Fibroblast of lung (primary cell): Measurements from ENCODE around the gene CCDC116. TPM values are rescaled to one million over a fixed set of nuclear protein-coding genes. Genes with fewer than 3 reads are reported as not detected.
"Not testable (repeated sequence)": the region's sequence is repeated elsewhere in the genome, so short reads cannot be mapped to it uniquely, and the experiment has no call there.

Source experiments
- DNase-seq, 2 donors: peaks; one replicate each; pipeline versions ENCODE4 v3.0.0 to v3.0.0-alpha.2; 2010; ENCODE audit warnings: low read depth in 2 of 2
- H2AFZ ChIP-seq: 2 replicates; pipeline ENCODE4 v1.5.1; 2012; ENCODE audit warnings: low read length, control low read depth, inconsistent platforms
- H3K27ac ChIP-seq: 2 replicates; pipeline ENCODE4 v1.5.1; 2011; ENCODE audit warnings: low read length, control low read depth; ENCODE audit not compliant: insufficient read depth
- H3K27me3 ChIP-seq: 2 replicates; pipeline ENCODE4 v1.5.1; 2011; ENCODE audit warnings: mild to moderate bottlenecking, low read length; ENCODE audit not compliant: control insufficient read depth, insufficient read depth
- H3K36me3 ChIP-seq: 2 replicates; pipeline ENCODE4 v1.5.1; 2011; ENCODE audit warnings: low read length; ENCODE audit not compliant: control insufficient read depth, insufficient read depth
- H3K4me1 ChIP-seq: 2 replicates; pipeline ENCODE4 v1.5.1; 2011; ENCODE audit warnings: low read length; ENCODE audit not compliant: control insufficient read depth, insufficient read depth; ENCODE audit errors: extremely low read depth
- H3K4me2 ChIP-seq: 2 replicates; pipeline ENCODE4 v1.5.1; 2011; ENCODE audit warnings: low read length, control low read depth; ENCODE audit not compliant: insufficient read depth; ENCODE audit errors: extremely low read depth
- H3K4me3 ChIP-seq, 4 experiments: fragments of 200-600 bp in 1 of 4; sonication (generic) in 1 of 4; replicated peaks in 1 of 4; 2 replicates each; pipeline ENCODE4 v1.5.1; 2011 to 2016; ENCODE audit warnings: low read length in 4 of 4, low read depth in 3 of 4, mild to moderate bottlenecking in 3 of 4, control low read depth in 2 of 4, inconsistent platforms in 1 of 4, mixed read lengths in 1 of 4; ENCODE audit not compliant: insufficient read depth in 1 of 4; ENCODE audit errors: control extremely low read depth in 1 of 4
- H3K79me2 ChIP-seq: 2 replicates; pipeline ENCODE4 v1.5.1; 2012; ENCODE audit warnings: mild to moderate bottlenecking, low read length, inconsistent platforms; ENCODE audit not compliant: control insufficient read depth, insufficient read depth
- H3K9ac ChIP-seq: 2 replicates; pipeline ENCODE4 v1.5.1; 2011; ENCODE audit warnings: mild to moderate bottlenecking, low read length, control low read depth; ENCODE audit not compliant: insufficient read depth
- H3K9me3 ChIP-seq: 2 replicates; pipeline ENCODE4 v1.5.1; 2012; ENCODE audit warnings: low read depth, low read length; ENCODE audit not compliant: control insufficient read depth, insufficient read depth
- H4K20me1 ChIP-seq: 2 replicates; pipeline ENCODE4 v1.5.1; 2011; ENCODE audit warnings: low read length; ENCODE audit not compliant: control insufficient read depth, insufficient read depth; ENCODE audit errors: extremely low read depth
- EZH2 ChIP-seq: IDR thresholded peaks from 2 replicates; pipeline ENCODE4 v1.5.1; 2012; ENCODE audit warnings: low read length, control low read depth, mild to moderate bottlenecking; ENCODE audit errors: missing control alignments
- polyA plus RNA-seq, 2 donors: library from polyadenylated mRNA; depleted of rRNA in 1 of 2; stranded (reverse) in 1 of 2; unstranded in 1 of 2; fragments of >200 nt; gene quantifications; 2 replicates each; pipeline ENCODE4 v1.2.1, GENCODE V29; 2011 to 2012; ENCODE audit warnings: missing spikeins in 1 of 2
- total RNA-seq: library from RNA; depleted of rRNA; stranded (reverse); fragments of >200 nt; gene quantifications from 2 replicates; pipeline ENCODE4 v1.2.1, GENCODE V29; 2014
- TF ChIP-seq, protein P1 (sequence below), 2 donors: IDR thresholded peaks in 1 of 2; conservative IDR thresholded peaks in 1 of 2; 1 replicate in 1 of 2; 2 replicates in 1 of 2; pipeline ENCODE4 v1.5.1; 2011 to 2012; ENCODE audit warnings: low read length in 2 of 2, control low read depth in 1 of 2, inconsistent platforms in 1 of 2, low read depth in 1 of 2, mild to moderate bottlenecking in 1 of 2

The CCDC116 gene
- total and polyA plus RNA-seq, 2 donors (not counting 1 experiment from before 2014, with no cell fraction given): 0.03 to 0.17 TPM

DNA sequence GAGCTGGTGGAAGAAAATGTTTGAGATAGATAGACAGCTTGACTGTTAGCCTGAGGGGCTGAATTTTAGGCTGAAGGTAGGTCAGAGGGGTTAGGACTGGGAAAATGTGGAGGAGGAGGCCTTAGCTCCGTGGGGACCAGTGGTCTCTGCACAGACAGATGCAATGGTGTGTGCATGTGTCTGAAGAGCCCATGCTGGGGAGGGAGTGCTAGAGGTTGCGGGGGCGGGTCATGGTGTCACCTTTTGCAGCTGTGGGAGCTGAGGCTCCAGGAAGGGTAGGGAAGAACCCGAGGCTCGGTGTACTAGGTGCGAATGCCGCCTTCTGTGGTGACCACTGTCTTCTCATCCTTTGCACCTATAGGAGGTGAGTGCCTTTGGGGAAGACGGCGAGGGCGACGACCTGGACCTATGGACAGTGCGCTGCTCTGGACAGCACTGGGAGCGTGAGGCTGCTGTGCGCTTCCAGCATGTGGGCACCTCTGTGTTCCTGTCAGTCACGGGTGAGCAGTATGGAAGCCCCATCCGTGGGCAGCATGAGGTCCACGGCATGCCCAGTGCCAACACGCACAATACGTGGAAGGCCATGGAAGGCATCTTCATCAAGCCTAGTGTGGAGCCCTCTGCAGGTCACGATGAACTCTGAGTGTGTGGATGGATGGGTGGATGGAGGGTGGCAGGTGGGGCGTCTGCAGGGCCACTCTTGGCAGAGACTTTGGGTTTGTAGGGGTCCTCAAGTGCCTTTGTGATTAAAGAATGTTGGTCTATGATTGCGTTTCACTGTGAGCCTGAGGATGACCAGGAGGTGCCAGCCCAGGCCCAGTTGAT lies 11.2 kb downstream of the CCDC116 start:
- H3K27ac ChIP-seq: no peak overlapping the region
- H3K4me1 ChIP-seq: peaks cover 6% of the 10 kb centered on the region
- H3K4me2 ChIP-seq: peak overlapping the region; percentile 84
- H3K27me3 ChIP-seq: no peaks in the 10 kb centered on the region
- H3K36me3 ChIP-seq: peaks cover 9% of the 10 kb centered on the region
- no peak overlapping the region for H2AFZ ChIP-seq
- DNase-seq: no peak
- no peaks in the 10 kb centered on the region for H3K9me3 ChIP-seq
- H3K9ac ChIP-seq: no peak overlapping the region
- H3K4me3 ChIP-seq: peak overlapping the region in 3 of 4 experiments; percentile 64 to 89 (median 77)
- peaks cover 5% of the 10 kb centered on the region for H3K79me2 ChIP-seq
- H4K20me1 ChIP-seq: no peaks in the 10 kb centered on the region
- TF ChIP-seq, protein P1, sequence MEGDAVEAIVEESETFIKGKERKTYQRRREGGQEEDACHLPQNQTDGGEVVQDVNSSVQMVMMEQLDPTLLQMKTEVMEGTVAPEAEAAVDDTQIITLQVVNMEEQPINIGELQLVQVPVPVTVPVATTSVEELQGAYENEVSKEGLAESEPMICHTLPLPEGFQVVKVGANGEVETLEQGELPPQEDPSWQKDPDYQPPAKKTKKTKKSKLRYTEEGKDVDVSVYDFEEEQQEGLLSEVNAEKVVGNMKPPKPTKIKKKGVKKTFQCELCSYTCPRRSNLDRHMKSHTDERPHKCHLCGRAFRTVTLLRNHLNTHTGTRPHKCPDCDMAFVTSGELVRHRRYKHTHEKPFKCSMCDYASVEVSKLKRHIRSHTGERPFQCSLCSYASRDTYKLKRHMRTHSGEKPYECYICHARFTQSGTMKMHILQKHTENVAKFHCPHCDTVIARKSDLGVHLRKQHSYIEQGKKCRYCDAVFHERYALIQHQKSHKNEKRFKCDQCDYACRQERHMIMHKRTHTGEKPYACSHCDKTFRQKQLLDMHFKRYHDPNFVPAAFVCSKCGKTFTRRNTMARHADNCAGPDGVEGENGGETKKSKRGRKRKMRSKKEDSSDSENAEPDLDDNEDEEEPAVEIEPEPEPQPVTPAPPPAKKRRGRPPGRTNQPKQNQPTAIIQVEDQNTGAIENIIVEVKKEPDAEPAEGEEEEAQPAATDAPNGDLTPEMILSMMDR (conservative IDR thresholded peaks at IDR 0.05 in 1 of 2, IDR thresholded peaks at IDR 0.05 in 1 of 2; ENCODE audit: low read depth in 1 of 2, low read length in 2 of 2): no peak
- TF ChIP-seq EZH2: no peak

DNA sequence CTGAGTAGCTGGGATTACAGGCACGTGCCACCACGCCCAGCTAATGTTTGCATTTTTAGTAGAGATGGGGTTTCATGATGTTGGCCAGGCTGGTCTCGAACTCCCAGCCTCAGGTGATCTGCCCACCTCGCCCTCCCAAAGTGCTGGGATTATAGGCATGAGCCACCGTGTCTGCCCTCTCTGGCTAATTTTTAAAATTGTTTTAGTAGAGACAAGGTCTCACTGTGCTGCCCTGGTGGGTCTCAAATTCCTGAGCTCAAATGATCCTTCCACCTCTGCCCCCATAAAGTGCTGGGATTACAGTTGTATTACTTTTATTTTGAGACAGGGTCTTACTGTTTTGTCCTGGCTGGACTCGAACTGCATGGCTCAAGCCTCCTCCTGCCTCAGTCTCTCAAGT lies 13.0 kb downstream of the CCDC116 start:
- H2AFZ ChIP-seq, H3K79me2 ChIP-seq, H3K27me3 ChIP-seq, H3K9ac ChIP-seq, H3K4me2 ChIP-seq, H3K27ac ChIP-seq, DNase-seq, H3K4me3 ChIP-seq, H3K4me1 ChIP-seq, H4K20me1 ChIP-seq, H3K9me3 ChIP-seq: not testable (repeated sequence)
- H3K36me3 ChIP-seq: peaks cover 12% of the 10 kb centered on the region

DNA sequence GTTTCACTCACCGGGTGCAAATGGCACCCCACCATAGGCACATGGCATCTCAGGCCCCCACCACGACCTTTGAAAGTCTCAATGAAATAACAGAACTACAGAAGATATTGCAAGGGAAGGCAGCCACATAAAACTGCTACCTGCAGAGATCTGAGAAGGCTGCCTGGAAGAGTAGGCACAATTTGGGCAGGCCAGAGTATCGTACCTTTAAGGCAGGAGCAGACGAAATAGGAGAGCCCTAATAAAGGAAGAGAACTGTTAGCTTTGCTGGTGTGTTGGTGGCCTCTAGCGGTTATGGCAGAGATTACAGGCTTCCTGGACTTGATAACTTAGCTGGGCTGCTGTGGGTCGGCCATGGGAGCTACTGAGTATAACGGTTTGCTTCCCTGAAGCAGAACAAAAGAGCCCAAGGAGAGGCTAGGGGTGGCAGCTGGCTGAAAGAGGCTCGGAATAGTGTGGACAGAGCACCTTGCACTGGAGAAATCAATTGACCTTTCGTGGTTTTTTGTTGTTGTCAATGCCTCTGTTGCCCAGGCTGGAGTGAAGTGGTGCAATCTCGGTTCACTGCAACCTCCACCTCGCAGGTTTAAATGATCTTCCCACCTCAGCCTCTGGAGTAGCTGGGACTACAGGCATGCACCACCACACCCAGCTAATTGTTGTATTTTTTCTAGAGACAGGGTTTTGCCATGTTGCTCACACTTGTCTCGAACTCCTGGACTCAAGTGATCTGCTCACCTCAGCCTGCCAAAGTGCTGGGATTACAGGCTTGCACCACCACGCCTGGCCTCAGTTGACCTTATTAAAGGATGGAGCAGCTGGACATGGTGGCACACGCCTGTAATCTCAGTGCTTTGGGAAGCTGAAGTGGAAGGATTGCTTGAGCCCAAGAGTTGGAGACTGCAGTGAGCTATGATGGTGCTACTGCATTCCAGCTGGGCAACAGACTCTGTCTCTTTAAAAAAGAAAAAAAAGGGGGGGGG lies 14.3 kb downstream of the CCDC116 start:
- DNase-seq: peak; percentile 55 to 84

More for the DNA sequence above, 14.3 kb downstream of the CCDC116 start:
- no peaks in the 10 kb centered on the region for H3K9me3 ChIP-seq
- no peak overlapping the region for H2AFZ ChIP-seq
- no peak overlapping the region for H3K27ac ChIP-seq
- H3K4me2 ChIP-seq: no peak overlapping the region
- H3K4me3 ChIP-seq: no peak overlapping the region
- TF ChIP-seq, protein P1 (conservative IDR thresholded peaks at IDR 0.05 in 1 of 2, IDR thresholded peaks at IDR 0.05 in 1 of 2; ENCODE audit: low read depth in 1 of 2, low read length in 2 of 2): peak; percentile 91 to 94
- TF ChIP-seq EZH2: no peak
- H3K27me3 ChIP-seq: no peaks in the 10 kb centered on the region
- no peak overlapping the region for H3K9ac ChIP-seq
- no peaks in the 10 kb centered on the region for H4K20me1 ChIP-seq
- H3K79me2 ChIP-seq: peaks cover 5% of the 10 kb centered on the region
- H3K36me3 ChIP-seq: peaks cover 12% of the 10 kb centered on the region
- H3K4me1 ChIP-seq: no peaks in the 10 kb centered on the region
